Measurements from ENCODE around the gene ADAMTSL1.

Gene ADAMTSL1

DNA sequence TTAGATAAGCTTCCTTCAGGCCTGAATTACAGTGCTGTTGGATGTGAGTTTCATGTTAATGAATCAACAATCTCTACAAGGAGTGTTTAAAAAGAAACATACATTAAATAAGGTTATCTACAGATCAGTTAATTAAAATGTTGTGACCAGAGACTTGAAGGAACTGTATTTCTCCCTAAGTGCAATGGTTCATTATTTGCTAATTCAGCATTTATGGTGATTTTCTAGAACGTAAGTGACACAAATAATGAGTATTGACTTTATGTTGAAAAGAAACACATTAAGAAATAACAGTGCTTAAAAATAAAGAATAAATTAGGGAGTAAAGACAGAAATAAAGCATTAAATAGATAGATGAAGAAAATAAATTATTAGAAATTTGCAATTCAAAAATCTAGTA, 74.5 kb downstream of the ADAMTSL1 start:
- no peak for DNase-seq (ENCODE audit: low read depth in 2 of 3, low spot score in 1 of 3)

DNA sequence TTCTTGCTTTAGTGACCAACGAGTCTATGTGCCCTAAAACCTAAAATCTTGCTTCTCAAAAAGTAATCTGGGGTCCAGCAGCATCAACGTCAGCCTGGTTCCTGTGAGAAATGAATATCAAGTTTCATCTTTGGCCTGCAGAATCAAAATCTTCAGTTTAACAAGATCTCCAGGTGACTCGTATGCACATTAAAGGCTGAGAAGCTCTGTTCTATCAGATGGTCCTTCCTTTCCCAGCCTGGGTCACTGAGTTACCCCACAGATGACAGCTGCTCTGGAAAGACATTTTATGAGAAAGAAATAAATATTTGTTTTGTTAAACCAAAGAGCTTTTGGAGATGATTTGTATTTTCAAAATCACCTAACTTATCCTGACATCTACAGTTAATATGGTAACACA, 75.8 kb downstream of the ADAMTSL1 start:
- no peak for DNase-seq (ENCODE audit: low read depth in 2 of 3, low spot score in 1 of 3)

DNA sequence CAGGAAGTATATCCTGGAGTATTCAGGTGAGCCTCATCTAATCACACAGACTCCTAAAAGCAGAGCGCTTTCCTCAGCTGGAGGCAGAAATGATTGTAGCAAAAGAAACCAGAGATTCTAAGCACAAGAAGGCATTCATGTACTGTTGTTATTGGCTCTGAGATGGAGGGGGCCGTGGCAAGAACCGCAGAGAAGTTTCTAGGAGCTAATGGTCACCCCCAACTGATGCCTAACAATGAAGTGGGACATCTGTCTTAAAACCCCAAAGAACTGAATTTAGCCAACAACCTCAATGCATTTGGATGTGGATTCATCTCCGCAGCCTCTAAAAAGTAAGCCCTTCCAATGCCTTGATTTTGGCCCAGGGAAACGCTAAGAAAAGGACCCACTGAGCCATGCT, 76.3 kb downstream of the ADAMTSL1 start:
- DNase-seq (ENCODE audit: low read depth in 2 of 3, low spot score in 1 of 3) = no peak

DNA sequence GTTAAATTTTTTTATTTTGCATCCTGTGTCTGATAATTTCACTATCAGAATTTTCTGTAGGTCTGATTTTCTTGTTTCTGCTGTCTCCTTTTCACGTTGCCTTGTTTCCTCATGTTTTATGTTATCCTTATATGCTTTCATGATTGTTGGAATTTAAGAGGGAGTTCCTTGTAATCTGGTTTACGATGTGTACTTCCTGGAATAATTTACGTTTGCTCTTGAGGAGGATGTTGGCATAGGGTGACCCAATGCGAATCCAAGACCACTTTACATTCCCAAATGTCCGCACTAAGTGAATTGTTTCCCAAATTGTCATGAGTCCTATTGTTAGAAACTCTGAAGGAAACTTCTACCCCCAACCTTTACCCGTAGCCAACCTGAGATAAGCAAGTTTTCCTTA, 80.3 kb downstream of the ADAMTSL1 start:
- no peak for DNase-seq (ENCODE audit: low read depth in 2 of 3, low spot score in 1 of 3)

DNA sequence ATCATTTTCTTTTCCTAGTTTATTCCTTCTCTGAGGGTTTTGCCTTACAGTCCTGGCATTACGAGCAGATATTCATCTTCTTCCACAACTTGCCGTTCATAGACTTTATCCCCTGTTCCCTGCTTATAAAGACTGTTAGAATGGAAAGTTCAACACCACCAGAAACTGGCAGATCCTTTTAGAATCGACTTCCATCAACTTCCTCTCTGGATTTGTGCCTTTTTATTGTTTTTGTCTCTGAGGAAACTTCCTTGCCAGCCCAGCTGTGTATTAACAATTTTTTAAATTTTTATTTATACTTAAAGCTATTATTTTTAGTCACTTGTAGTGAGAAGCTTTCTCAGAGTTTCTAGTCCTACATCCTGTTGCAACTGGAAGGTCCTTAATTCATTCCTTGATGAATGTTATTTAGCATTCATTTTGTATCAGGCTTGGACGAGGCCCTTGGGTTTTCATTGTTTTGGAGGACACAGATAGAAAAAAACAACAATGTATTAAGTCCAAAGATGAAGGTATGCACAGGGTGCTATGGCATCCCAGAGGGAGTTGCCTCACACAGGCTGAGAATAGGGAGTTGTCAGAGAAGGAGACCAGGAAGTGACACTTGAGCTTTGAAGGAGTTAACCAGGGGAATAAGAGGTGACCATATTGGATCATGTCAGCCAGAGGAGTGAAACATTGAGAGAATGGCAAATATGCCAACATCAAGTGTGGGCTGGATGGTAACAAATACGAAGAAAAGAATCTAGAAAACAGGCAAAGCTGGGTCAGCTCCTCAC, 81.3 kb downstream of the ADAMTSL1 start:
- DNase-seq (ENCODE audit: low read depth in 2 of 3, low spot score in 1 of 3) = no peak

DNA sequence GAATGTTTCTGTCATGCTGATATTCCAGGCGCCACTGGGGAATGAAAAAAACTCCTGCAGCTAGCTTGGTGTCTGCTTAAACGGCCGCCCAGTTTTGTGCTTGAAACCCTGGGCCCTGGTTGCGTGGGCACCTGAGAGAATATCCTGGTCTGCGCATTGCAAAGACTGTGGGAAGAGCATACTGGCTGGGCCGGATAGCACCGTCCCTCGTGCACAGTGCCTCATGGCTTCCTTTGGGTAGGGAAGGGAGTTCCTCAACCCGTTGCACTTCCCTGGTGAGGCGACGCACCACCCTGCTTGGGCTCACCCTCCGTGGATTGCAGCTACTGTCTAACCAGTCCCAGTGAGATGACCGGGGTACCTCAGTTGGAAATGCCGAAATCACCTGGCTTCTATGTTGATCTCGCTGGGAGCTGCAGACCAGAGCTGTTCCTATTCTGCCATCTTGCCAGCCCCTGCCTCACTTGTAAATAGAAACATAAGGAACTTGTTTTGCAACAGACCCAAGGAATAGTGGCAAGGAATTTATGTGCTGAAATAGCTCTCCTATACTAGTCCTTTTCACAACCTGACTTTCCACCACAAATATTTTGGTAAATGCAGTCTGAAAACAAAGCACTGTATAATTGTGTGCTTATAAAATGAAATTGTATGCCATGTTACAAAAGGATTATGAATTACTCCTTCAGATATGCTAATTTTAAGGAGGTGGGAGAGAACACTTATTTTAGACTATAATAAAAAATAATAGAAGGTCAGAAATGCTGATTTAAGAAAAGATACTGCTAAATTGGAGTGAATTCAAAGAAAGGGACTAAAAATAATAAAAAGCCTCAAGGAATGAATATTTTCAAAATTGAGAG, 90.3 kb downstream of the ADAMTSL1 start:
- DNase-seq (ENCODE audit: low read depth in 2 of 3, low spot score in 1 of 3) = no peak

DNA sequence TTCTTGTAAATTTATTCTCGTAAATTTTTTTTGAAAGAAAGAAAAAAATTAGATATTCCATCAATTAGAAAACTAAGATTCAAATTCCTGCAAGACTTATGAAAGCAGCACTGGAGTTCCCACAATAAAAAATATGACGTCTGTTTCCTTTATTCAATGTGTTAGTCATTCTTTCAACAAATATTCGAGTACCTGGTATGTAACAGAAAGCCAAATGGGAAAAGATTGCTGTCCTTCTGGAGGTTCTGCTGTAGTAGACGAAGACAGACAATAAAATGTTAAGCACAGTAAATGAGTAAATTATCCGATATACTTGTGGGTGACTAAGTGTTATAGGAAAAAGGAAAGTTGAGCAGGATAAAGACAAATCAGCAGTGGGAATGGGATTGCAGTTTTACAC, 92.2 kb downstream of the ADAMTSL1 start:
- DNase-seq (ENCODE audit: low read depth in 2 of 3, low spot score in 1 of 3) = no peak

DNA sequence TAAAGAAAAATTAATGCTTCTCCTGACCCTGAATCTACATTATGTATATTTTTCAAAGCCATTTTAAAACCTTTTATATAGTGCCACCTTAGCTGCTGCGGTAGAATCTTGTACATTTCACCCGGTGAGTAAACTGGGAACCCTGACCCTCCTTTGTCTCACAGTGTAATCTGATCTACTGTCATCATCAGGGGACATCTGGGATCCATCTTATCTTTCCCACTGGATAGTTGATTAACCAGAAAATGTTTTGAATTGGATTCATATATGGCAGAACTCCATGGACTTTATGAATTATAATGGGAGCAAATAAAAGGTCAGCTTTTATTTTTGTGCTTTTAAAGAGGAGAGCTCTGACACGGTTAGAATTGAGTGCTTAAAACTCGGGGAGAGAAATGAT, 95.0 kb downstream of the ADAMTSL1 start:
- DNase-seq (ENCODE audit: low read depth in 2 of 3, low spot score in 1 of 3) = no peak

DNA sequence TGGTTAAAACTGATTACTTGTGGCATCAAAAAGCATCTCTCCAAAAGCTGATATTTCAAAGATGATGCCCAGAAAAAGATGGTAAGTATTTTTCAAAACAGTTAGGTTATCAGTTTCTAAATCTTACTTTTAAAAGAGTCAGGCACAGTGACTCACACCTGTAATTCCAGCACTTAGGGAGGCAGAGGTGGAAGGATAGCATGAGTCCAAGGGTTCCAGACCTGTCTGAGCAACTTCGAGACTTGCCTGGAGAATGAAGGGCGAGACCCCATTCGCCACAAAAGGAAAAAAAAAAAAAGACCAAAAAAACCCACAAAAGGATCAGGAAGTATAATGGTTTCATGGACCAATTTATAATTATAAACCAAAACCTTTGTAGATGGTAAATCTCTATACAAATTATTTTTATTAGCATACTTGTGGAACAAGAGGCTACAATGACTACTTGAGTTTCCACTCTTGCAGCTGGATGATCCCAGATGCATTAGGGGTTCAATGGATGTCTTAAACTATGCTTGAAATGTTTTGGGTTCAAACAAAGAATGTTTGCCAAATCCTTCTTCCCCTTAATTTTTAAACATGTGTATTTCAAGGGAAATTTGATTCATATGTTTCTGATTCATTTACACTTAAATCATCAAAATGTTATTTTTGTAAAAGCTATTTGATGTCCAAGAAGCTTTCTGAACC, 96.1 kb downstream of the ADAMTSL1 start:
- no peak for DNase-seq (ENCODE audit: low read depth in 2 of 3, low spot score in 1 of 3)

DNA sequence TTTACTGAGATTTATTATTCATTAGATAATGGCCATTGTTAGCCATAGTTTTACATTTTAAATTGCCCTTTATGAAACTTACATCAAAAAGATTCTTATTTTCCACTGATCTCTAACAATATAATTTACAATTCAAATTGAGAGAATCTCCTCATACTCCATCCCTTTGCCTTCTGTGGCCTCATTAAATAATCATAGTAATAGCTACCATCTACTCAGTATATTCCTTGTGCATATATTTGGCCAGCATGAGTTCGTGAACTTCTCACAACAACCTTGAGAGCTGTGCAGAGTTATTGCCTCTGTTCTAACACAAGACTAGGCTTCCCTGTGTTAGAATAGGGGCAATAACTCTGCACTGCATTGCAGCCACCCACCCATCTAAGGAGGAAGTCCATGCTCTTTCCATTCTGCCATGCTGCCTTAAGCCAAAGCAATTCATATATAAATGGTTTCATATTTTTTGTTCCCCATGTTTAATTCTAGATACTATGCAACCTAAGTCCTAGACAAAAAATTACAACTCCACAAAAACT, 99.1 kb downstream of the ADAMTSL1 start:
- no peak for DNase-seq (ENCODE audit: low read depth in 2 of 3, low spot score in 1 of 3)

DNA sequence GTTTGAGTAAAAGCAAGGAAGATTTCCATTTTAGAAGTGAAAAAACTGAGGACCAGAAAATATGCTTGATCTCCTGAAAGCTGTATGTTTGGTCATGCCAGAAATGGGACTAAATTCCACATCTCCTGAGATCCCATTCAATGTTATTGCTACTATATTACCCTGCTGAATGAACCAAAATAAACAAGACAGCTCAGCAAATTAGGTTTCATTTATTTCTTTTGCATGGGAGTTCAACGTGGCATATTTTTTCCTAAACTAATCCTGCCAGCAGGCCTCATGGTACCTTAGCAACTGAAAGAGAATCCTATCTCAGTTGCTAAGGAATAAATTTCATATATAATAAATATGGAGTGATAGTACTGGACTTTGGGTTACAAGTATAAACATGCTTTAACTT, 101.7 kb downstream of the ADAMTSL1 start:
- DNase-seq (ENCODE audit: low read depth in 2 of 3, low spot score in 1 of 3) = no peak

DNA sequence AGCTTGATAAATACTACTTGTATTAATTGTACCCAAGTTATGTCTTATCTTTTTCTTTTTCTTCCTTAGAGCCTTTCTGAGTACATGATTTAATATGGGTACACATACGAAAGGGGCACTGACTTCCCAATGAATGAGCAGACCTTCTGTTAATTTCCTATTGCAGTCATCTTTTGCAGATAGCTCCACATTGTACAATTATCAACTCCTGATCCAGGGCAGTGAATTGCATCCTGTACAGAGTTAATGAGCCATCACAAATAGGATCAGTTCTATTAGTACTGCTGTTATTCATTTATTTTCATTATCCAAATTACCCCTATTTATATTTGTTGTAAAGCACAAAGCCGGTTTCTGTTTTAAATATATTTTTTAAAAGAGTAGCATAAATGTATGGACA, 105.6 kb downstream of the ADAMTSL1 start:
- no peak for DNase-seq (ENCODE audit: low read depth in 2 of 3, low spot score in 1 of 3)

DNA sequence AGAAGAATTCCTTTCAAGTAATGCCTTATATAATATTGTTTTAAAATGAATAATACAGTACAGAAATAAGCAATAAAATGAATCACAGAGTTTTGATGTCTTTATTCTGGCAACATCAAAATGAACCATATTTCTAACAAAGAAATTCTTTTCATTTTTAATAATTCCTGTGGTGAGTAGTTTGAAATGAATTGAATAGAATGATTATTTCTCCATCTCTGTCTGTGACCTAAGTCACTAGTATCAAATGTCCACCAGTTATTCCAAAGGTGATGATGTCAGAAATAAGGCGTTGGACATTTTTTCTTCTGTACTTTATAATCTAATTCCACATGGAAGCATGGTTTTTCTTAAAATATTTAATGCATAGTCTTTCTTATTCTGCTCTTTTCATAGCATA, 106.2 kb downstream of the ADAMTSL1 start:
- no peak for DNase-seq (ENCODE audit: low read depth in 2 of 3, low spot score in 1 of 3)

DNA sequence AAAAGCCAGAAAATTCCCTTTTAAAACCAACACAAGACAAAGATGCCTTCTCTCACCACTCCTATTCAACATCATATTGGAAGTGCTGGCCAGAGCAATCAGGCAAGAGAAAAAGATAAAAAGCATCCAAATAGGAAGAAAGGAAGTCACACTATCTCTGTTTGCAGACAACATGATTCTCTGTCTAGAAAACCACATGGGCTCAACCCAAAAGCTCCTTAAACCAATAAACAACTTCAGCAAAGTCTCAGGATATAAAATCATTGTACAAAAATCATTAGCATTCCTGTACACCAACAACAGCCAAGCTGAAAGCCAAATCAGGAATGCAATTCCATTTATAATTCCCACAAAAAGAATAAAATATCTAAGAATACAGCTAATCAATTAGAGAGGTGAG, 112.0 kb downstream of the ADAMTSL1 start:
- no peak for DNase-seq (ENCODE audit: low read depth in 2 of 3, low spot score in 1 of 3)

DNA sequence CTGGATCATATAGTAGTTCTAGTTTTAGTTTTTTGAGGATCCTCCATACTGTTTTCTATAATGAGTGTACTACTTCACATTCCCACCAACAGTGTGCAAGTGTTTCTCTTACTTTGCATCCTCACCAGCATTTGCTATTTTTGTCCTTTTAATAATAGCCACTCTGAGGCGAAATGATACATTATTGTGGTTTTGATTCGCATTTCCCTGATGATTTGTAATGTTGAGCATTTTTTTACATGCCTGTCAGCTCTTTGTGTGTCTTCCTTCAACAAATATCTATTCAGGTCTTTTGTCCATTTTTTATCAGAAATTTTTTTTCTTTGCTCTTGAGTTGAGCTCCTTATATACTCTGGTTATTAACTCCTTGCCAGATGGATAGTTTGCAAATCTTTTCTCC, 114.0 kb downstream of the ADAMTSL1 start:
- no peak for DNase-seq (ENCODE audit: low read depth in 2 of 3, low spot score in 1 of 3)

DNA sequence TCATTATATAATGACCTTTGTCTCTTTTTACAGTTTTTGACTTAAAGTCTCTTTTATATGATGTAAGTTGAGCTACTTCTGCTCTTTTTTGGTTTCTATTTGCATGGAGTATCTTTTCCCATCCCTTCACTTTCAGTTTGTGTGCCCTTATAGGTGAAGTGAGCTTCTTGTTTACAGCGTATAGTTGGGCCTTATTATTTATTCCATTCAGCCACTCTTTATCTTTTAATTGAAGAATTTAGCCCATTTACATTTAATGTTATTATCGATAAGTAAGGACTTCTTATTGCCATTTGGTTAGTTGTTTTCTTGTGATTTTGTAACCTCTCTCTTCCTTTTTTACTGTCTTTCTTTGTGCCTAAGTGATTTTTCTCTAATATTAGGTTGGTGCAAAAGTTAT, 117.3 kb downstream of the ADAMTSL1 start:
- DNase-seq (ENCODE audit: low read depth in 2 of 3, low spot score in 1 of 3) = no peak

DNA sequence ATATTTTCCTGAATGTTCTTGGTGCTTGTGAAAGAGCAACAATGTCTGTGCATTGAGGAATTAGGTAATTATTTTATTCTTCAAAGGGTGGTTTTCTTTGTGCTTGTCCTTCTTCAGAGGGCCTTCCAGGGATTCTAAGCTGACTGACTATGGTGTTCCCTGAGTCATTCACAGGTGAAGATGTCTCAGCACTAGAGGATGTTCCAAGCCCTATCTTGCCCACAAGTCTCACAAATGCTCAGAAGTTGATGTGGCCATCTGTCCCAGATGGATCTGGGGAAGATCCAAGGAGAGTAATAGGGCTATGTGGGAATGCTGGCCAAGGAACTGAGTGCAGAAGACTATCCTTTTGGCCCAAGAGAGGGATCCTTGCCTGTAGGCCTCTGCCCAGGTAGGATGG, 120.9 kb downstream of the ADAMTSL1 start:
- no peak for DNase-seq (ENCODE audit: low read depth in 2 of 3, low spot score in 1 of 3)

DNA sequence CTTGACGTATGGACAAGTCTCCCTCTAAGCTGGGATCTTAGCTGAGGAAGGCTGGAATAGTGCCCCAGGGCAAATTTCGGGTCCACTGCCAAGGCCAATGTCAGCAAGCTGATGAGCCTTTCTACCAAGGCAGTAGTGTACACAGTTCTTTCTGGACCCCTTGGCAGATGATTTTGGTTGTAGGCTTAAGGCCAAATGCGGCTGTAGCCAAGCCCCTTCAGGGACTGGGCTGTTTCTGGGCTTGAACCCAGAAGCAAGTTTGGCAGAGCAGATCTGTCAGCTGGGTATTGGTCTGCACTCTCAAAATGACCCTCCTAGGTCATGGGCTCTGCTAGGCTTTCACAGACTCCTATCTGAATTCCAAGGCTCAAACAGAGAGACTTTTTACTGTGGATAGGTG, 121.6 kb downstream of the ADAMTSL1 start:
- no peak for DNase-seq (ENCODE audit: low read depth in 2 of 3, low spot score in 1 of 3)

DNA sequence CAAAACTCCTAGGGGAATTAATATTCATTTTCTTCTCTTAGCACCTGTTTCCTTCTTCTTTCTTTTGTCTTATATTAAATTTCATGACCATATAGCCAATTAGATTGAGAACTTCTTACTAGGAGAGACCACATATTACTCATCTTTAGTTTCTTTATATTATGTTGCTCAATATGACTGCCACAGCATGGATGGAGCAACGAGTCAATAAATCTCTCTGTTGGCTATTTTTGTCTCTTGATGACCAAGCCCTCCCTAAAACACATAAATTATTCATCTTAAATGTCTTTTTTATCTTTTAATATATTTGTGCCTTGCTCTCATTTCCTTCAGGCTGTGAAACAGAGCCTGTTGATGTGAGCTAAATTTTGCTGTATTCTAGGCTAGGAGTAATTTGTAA, 123.0 kb downstream of the ADAMTSL1 start:
- DNase-seq (ENCODE audit: low read depth in 2 of 3, low spot score in 1 of 3) = no peak

DNA sequence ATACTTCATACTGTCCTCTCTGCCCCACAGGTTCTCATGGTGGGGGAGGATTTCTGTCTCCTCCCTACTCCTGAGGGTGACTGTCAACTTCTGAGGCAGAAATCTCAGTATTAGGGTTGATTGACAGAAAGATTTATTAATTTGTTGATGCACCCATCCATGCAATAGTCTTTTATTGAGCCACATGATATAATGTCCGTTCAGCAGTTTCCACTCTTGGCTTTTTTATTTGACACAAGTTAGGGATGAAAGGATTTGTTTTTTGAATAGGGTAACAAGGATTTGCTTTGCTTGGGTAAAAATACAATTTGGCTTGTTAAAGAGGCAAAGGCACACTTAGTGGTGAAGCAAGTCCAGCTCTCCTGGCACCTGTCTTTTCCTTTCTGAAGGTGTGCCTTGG, 125.0 kb downstream of the ADAMTSL1 start:
- DNase-seq (ENCODE audit: low read depth in 2 of 3, low spot score in 1 of 3) = no peak

DNA sequence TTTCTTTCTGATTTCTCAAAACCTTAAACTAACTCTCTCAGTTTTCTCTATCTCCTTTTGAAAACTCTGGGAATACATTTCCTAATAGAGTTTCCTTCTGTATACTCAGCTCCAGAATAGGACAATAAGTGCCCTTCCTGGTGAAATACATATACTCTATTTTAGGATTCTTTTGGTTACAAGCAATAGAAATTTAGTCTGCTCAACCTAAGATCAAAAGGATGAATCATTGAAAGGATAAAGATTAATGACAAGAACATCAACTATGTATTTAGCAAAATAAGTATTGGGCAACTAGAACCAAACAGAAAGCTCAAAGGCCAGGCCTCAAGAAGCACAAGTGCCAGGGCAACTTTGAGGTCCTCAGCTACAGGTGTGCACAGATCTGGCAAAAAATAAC, 127.1 kb downstream of the ADAMTSL1 start:
- DNase-seq (ENCODE audit: low read depth in 2 of 3, low spot score in 1 of 3) = no peak

DNA sequence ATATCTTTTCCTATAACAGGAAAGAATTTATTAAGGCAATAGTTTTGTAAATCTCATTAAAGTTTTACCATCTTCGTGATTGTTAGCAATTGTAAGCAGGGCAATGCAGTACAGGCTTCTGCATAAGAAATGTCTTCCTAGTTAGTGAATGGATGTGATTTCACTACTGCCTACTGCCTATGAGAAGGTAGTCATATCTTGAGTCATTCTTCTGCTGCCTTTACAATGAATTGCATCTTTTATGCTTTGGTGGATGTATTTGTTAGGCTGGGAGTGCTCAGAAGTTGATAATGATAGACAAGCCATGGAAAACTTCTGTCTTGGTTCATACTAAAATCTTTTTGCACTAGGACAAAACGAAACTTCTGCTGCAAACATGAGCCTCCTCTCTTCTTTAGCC, 128.0 kb downstream of the ADAMTSL1 start:
- DNase-seq (ENCODE audit: low read depth in 2 of 3, low spot score in 1 of 3) = no peak

Data from stimulated activated CD4-positive, alpha-beta T cell treated with anti-CD3 and anti-CD28 coated beads, Interleukin-12 subunit alpha, Interleukin-12 subunit beta, amount 100 ng/mL, for 48 hours (primary cell).